Measurements from ENCODE around the gene MTFR1L. TPM values are rescaled to one million over a fixed set of nuclear protein-coding genes. Genes with fewer than 3 reads are reported as not detected.
A peak's percentile ranks its signal among the peaks of the same experiment; 100 is the strongest.
"Not testable (repeated sequence)": the region's sequence is repeated elsewhere in the genome, so short reads cannot be mapped to it uniquely, and the experiment has no call there.

MTFR1L gene
- total RNA-seq, 1 donor from 2014 or later: 222 TPM

DNA sequence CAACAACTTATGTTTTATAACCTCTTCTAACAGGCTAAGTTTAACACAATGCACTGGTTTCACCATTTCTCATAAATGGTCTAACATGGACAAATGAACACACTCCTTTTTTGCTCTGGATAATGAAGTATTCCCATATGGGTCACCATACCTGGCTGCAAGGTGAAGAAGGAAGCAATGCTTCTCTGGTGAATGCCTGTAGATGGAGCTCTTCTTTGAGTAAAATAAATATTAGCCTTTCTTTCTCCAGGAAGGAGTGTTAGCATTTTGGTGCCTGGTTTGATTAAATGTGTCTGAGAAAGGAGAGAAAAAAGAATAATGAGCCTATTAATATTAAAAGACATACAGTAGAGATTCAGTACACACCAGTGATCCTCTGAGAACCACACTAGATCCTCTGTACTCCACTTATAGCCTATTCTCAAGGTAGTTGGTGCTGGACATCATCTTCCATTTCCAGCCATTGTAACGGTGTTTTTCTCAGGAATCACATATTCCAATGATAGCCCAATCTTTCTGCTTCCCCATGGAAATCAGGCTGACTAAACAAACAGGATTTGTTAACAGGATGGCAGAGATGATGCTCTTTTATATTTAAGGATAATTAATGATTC, 17.6 kb downstream of the MTFR1L start:
- intact Hi-C loops (cut with DNase I): no loop called here
- DNase-seq: no peak
- ATAC-seq (ENCODE audit: poor library complexity): no peak

DNA sequence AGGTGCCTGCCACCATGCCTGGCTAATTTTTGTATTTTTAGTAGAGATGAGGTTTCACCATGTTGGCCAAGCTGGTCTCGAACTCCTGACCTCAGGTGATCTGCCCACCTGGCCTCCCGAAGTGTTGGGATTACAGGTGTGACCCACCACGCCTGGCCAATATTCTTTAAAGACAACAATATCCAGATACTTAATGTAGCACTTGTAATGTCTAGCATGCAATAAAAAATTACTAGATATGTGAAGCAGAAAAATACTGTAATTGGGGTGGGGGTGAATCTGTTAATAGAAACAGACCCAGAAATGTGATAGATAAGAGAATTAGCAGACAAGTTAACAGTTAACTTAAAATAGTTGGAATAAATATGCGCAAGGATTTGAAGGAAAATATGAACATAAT, 20.1 kb downstream of the MTFR1L start:
- ATAC-seq (ENCODE audit: poor library complexity); DNase-seq; intact Hi-C loops (cut with DNase I): not testable (repeated sequence)

DNA sequence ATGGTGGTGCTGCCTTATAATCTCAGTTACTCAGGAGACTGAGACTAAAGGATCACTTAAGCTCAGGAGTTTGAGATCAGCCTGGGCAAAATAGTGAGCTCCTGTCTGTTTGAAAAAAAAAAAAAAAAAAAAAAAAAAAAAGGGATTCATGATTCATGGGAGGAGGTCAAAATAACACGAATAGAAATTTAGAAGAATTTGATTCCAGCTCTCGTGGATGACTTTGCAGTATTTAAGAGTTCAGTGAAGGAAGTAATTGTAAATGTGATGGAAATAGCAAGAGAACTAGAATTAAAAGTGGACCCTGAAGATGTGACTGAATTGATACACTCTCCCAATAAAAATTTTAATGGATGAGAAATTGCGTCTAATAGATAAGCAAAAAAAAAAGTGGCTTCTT, 23.7 kb downstream of the MTFR1L start:
- ATAC-seq (ENCODE audit: poor library complexity) (no peak), DNase-seq (no peak)
- intact Hi-C loops (cut with DNase I): no loop called here

DNA sequence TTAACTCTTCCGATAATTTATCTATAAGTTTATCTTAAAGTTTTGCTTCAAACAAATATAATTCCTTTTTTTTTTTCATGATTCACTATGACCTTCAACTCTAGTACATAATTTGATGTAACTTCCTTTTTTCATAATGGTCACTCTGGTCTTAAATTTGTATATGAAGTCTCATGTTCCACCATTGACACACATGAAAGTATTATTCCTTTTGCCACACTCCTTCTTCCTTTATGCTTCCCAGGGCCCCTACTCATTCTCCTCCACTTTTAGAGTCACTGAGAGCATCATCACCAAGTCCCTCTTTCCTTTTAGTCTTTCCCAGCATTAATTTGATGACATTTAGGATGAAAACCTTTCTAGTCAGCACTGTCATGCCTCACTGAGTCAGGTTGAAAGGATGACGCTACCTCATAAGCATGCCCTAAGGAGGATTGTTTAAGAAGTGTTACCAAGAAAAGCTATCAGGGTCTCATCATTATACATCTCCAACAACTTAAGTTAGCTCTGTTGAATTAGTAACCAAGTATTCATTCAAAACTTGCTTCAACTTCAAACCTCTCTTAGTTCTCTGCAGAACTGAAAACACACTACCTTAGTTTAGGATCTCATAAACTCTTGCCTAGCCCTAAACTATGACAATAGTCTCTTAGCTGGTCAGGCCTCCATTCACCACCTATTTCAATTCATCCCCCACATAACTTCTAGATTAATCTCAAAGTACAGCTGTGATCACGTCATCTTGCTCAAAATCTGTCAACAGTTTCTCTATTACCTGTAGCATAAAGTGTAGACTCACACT, 25.0 kb downstream of the MTFR1L start:
- intact Hi-C loops (cut with DNase I): no loop called here
- no peak for DNase-seq

DNA sequence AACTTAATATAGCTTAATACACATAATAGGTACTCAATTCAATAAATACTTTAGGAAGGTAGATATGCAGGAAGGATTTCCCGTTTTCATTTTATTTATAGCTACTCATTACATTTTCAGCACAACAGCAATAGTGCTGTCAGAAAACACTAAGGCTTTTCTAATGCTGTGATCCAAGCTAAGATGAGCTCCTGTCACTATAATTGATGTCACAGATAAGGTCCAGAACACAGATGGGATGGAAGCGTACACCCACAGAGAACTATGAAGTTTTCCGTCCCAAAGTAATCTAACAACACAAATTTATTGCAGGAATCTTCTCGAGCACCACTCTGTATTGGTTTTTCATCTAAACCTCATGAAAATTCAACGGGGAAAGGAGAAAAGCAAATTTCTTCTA, 25.9 kb downstream of the MTFR1L start:
- intact Hi-C loops (cut with DNase I): no loop called here

More for the DNA sequence above, 25.0 kb downstream of the MTFR1L start:
- no peak for ATAC-seq (ENCODE audit: poor library complexity)

DNA sequence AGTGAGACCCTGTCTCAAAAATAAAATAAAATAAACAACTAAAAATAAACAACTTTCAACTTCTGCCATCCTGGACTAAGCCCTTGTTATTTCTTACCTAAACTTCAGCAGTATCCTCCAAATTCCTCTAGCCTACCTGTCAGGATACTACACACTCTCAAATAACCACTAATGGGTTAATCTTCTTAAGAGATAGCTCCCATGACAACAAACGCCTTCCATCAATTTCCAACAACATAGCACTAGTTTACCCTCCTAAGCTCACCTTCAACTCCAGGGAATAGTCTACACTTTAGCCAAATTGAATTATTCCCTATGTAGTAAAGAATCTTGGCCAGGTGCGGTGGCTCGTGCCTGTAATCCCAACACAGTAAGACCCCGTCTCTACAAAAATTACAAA, 28.2 kb downstream of the MTFR1L start:
- no peak for ATAC-seq (ENCODE audit: poor library complexity)
- DNase-seq: no peak
- intact Hi-C loops (cut with DNase I): no loop called here

More for the DNA sequence above, 25.9 kb downstream of the MTFR1L start:
- no peak for ATAC-seq (ENCODE audit: poor library complexity)
- DNase-seq: no peak

DNA sequence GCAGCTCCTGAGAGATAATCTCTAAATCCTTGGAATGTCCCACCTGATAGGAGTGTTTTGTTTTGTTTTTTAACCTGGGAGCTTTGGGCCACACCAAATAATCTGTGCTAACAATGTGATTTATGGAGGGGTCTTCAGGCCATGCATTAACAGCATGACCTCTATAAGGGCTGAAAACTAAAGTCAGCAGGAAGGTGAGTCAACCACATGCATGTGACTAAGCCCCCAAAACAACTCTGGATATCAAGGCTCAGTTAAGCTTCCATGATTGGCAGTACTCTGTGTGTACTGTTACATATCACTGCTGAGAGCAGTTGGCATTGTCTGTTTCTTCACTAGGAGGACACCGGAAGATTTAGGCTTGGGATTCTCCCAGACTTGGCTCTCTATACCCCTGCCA, 28.8 kb downstream of the MTFR1L start:
- DNase-seq (no peak), ATAC-seq (ENCODE audit: poor library complexity) (no peak)
- intact Hi-C loops (cut with DNase I): no loop called here

DNA sequence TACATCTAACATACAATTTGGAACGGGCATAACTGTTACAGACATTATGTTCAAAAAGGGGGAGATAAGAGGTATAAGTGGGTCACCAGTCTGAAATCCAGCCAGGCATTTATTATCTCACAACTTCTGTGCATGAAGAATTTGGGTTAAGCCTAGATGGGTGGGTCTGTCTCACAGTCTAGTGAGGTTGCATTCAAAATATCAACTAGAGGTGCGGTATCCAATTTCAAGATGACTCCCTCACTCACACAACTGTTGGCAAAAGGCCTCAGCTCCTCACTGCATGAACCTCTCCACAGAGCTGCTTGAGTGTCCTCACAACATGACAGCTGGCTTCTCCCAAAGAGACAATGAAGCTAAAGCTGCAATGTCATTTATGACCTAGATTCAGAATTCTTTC, 34.8 kb downstream of the MTFR1L start:
- intact Hi-C loops (cut with DNase I): no loop called here
- DNase-seq (no peak), ATAC-seq (ENCODE audit: poor library complexity) (no peak)

DNA sequence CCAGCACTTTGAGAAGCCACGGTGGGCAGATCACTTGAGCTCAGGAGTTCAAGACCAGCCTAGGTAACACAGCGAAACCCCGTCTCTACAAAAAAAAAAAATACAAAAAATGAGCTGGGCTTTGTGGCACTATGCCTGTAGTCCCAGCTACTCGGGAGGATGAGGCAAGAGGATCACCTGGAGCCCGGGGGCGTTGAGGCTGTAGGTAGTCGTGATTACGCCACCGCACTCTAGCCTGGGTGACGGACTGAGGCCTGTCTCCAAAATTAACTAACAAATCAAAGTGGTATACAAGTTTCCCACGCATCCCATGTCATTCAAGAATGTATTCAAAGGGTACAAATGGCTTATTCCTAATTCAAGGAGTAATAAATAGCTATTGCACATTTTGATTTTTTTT, 37.1 kb downstream of the MTFR1L start:
- ATAC-seq (ENCODE audit: poor library complexity) (no peak), DNase-seq (no peak)
- intact Hi-C loops (cut with DNase I): no loop called here

DNA sequence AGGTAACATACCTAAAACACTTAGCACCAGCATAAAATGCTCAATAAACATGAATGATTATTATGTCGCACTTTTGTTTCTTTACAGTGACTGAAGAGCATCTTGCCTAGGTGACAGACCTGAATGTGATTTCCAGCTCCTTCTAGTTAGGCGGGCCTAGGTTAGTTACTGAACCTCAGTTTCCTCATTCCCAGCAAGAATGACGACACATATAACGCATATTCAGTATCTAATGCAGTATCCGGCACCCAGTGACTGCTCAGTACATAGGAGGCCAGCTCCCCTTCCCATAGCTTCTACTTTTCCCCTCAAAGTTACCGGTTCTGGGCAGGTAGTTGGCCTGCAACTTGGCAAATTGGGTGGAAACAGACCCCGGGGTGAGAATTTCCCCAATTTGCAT, 38.7 kb downstream of the MTFR1L start:
- intact Hi-C loops (cut with DNase I): no loop called here
- ATAC-seq (ENCODE audit: poor library complexity) (no peak), DNase-seq (no peak)

DNA sequence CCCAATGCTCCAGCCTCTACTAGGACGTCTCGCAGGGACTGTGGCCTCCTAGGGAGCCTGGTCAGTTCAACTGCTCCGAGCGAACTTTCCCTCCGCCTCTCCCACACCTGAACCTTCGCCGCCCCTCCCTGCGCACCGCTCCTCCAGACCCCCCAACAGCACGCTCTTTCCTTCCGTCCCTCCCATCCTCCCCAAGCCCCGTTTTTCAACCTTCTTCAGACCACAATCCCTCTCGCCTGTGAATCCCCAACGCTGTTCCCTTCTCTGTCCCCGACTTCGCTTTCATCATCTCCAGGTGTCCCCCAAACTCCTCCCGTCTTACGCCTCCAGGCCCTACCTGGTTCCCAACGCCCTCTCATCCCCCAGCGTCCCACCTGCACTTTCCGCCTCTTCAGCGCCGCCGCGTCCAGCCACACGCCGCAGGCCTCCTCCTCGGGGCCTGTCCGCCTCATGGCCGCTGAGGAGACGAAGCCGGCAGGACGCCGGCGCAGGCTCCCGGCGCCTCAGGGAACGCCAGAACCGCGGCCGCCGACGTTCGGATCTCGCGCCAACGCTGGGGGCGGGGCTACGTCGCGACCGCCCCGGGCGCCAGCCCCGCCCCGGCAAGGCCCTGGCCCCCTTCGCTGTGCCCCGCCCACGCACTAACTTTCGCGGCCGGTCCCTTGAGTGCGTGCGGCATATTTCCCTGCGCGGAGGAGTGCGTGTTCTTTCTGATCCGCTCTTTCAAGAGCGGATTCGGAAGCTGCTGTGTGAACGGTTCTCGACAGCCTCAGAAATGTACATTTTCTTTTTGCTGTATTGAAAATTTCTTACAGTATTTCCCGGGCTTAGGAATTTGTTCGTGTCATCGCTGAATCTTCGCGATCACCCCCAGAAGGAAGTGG, 39.4 kb downstream of the MTFR1L start, which contains the start of gene AUNIP:
Gene AUNIP (minus strand): TSS at position 552 of the 884 bp plus-strand sequence. CDS start 100 bp downstream, at position 452.
- ATAC-seq (ENCODE audit: poor library complexity): peak; percentile 99
- peak; percentile 93 for DNase-seq
- intact Hi-C loops (cut with DNase I): no loop called here

DNA sequence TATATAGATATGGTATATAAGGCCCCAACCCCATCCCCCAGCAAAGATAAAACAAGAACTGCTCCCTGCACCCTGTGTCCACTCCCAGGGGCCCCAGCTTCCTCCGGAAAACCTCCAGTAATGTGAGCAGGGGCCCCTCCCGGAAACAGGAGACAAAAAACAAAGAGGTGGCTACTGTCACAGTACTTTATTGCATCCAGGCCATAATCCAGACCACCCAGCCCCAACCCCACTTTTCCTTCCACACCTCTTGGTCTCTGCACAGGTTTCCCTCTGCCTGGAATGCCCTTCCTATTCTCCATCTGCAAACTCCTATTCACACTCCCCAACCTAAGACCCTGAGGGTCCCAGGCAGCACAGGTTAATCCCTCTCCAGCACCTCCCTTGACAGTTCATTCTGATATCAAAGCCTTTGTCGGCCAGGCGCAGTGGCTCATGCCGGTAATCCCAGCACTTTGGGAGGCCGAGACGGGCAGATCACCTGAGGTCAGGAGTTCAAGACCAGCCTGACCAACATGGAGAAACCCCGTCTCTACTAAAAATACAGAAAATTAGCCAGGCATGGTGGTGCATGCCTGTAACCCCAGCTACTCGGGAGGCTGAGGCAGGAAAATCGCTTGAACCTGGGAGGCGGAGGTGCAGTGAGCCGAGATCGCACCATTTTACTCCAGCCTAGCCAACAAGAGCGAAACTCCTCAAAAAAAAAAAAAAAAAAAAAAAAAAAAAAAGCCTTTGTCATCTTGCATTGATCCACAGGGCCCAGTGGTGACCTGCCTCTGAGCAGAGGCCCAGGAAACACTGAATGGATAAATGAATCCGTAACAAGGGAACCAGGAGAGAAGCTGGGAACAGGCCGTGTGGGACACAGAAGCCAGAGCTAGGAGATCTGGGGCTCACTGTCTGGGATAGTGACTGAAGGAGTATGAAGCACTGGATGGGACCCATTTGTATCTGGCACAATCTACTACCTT, 41.8 kb downstream of the MTFR1L start:
- DNase-seq: no peak
- intact Hi-C loops (cut with DNase I): no loop called here
- no peak for ATAC-seq (ENCODE audit: poor library complexity)

DNA sequence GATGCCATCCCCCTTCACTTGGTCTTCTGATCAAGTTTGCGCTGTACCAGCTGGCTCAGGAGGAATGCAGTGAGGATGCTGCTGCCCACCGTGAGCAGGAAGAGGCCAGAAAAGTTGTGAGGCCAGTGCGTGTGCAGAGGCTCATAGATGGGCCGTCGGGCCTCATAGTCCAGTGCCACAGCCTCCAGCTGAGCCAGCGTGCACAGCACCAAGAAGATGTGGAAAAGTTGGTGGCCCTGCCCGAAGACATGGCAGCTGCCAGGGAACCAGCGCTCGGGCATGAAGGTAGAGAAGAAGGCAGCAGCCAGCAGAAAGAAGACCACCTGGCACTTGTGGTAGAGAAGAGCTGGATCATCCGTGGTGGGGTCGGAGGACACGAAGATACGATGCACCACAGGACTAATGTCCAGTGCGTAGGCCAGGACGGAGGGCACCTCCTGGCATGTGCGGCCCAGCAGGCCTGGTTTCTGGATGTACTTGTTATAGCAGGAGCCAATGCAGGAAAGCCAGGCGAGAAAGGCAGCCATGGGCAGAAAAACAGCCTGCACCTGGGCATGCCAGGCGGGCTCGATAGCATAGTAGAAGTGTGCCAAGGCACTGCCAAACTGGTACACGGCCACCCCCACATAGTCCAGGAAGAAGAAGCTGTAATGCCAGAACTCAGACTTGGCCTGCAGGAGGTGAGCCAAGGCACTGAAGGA, 43.2 kb downstream of the MTFR1L start:
- intact Hi-C loops (cut with DNase I): no loop called here
- no peak for ATAC-seq (ENCODE audit: poor library complexity)
- no peak for DNase-seq

DNA sequence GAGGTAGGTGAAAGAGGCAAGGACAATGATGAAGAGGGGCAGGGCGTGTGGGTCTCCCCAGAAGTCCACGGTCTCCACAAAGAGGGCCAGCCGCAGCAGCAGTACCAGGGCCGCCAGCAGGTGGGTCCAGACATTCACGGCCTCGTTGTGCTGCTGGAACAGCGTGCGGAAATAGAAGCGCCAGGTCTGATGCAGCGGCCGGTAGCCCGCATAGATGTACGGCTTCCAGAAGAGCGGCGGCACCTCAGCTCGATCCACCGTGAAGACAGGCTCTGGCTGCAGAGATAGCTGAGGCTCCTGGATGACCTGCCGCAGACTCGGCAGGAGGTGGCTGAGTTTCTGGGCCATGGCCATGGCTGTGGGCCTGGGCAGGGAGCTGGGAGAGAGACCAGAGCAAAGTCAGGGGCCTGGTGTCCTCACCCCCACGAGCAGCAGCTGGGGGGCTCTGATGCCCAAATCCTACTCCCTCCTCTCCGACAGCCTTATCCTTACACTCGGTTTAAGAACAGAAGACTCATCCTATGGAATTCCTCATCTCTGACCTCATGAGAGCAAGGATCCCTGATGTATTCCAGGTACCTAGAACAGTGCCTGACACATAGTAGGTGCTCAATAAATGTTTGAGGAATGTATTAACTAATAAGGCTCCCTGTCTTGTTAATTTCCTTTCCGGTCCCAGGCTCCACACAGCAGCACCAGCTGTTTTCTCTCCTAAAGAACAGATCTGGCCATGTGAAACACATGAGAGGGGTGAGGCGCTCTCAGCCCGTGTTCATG, 43.9 kb downstream of the MTFR1L start:
- no peak for ATAC-seq (ENCODE audit: poor library complexity)
- intact Hi-C loops (cut with DNase I): no loop called here

DNA sequence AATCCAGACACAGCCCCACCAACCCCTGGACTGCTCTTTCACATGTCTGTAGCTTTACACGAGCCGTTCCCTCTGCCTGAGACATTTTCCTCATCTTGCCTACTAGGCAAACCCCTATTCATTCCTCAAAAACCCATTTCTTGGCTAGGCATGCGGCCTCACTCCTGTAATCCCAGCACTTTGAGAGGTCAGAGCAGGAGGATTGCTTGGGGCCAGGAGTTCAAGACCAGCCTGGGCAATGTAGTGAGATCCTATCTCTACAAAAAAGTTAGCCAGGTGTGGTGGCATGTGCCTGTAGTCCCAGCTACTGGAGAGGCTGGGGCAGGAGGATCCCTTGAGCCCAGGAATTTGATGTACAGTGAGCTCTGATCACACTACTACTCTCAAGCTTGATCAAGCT, 44.7 kb downstream of the MTFR1L start:
- intact Hi-C loops (cut with DNase I): no loop called here
- ATAC-seq (ENCODE audit: poor library complexity) (no peak), DNase-seq (no peak)

More for the DNA sequence above, 43.9 kb downstream of the MTFR1L start:
- no peak for DNase-seq

DNA sequence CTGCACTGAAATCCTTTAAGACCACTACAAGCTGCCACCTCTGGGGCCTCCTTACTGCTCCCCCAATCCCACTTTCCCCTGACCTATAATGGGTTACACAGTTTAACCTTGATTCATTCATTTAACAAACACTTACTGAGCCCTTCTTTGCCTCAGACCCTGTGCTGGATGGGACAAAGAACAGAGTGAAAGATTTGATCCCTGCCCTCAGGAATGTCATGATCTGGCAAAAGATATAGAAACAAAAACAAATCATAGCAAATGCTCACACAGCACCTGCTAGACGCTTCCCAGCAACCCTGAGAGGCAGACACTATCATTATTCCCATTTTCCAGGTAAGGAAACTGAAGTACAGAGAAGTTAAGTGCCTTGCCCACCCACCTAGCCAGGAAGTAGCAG, 46.5 kb downstream of the MTFR1L start:
- intact Hi-C loops (cut with DNase I): no loop called here
- ATAC-seq (ENCODE audit: poor library complexity) (no peak), DNase-seq (no peak)

Data from Right ventricle myocardium superior (tissue), 1 donor.